GM13976 (cell line): ENCODE data around the gene RSAD1.

Experiments used
- DNase-seq: peaks from one replicate; pipeline ENCODE4 v3.0.0; 2012; ENCODE audit warnings: low spot score
- in situ Hi-C: fragments of 300-500 bp; cut with MboI; formaldehyde crosslinking; loops from one replicate; pipeline ENCODE4 v1.12.0; 2022; ENCODE audit warnings: low sequenced_read_pairs, mixed read lengths, inconsistent platforms; ENCODE audit not compliant: unreplicated experiment
- TF ChIP-seq, protein P1 (sequence below): IDR thresholded peaks from 2 replicates; pipeline ENCODE4 v1.5.1; 2012; ENCODE audit warnings: borderline replicate concordance, mild to moderate bottlenecking; ENCODE audit not compliant: insufficient read depth; ENCODE audit errors: extremely low read depth, missing control alignments, control extremely low read depth

The RSAD1 gene

GRCh38 chr17:50447870-50448595 is 30.6 kb upstream of the RSAD1 start:
- in situ Hi-C loops: no loop called here

GRCh38 chr17:50448643-50449042 is 30.0 kb upstream of the RSAD1 start:
- TF ChIP-seq, protein P1, sequence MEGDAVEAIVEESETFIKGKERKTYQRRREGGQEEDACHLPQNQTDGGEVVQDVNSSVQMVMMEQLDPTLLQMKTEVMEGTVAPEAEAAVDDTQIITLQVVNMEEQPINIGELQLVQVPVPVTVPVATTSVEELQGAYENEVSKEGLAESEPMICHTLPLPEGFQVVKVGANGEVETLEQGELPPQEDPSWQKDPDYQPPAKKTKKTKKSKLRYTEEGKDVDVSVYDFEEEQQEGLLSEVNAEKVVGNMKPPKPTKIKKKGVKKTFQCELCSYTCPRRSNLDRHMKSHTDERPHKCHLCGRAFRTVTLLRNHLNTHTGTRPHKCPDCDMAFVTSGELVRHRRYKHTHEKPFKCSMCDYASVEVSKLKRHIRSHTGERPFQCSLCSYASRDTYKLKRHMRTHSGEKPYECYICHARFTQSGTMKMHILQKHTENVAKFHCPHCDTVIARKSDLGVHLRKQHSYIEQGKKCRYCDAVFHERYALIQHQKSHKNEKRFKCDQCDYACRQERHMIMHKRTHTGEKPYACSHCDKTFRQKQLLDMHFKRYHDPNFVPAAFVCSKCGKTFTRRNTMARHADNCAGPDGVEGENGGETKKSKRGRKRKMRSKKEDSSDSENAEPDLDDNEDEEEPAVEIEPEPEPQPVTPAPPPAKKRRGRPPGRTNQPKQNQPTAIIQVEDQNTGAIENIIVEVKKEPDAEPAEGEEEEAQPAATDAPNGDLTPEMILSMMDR: no peak
- DNase-seq: no peak
- in situ Hi-C loops: no loop called here

More at GRCh38 chr17:50447870-50448595, 30.6 kb upstream of the RSAD1 start:
- TF ChIP-seq, protein P1: no peak
- DNase-seq: no peak

DNA sequence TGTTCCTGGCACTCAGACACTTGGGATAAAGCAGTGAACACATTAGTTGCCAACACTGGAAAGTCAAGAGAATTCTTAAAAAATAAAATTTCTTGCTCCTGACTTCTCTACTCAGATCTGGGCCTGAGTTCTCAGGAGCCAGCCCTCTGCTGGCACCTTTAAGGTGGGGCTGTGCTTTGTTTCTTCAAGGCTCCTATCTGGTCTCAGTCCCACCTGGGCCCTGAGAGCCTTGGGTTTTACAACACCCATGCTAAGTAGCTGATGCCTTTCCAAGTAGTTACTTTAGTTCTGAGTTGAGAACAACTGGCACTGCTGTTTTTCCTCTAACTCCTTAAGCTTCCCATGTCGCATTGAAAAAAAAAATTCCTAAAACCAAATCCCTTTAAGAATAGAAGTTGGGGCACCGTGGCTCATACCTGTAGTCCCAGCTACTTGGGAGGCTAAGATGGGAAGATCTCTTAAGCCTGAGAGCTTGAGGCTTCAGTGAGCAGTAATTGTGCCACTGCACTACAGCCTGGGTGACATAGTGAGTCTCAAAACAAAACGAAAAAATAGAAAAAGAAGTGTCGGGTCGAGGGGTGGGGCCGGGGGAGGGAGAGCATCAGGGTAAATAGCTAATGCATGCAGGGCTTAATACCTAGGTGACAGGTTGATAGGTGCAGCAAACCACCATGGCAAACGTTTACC is 26.6 kb upstream of the RSAD1 start:
- TF ChIP-seq, protein P1: no peak
- no peak for DNase-seq
- in situ Hi-C loops: no loop called here

DNA sequence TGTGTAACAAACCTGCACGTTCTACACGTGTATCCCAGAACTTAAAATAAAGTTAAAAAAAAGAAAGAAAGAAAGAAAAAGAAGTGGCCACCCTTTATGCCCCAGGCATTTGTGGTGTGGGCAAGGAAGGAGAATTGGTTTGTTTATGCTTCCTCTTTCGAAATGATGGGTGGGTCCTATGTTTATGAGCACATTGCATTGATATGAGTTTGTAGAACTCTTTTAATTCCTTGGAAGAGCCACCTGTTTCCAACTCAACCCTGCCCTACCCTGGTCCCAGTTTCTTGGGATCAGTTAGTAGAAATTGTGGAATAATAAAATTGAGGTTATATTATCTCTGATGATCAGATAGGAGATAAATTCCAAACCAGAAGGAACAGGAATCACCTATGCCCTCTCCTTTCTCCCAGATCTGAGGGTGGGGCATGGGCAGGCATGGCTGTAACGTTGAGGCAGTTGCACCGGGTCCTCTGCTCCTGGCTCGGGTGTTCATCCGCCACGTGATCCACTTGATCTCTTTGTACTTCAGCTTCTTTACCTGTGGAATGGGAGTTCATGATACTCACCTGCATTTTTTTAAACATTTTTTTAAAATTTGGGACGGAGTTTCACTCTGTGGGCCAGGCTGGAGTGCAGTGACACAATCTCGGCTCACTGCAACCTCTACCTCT is 25.9 kb upstream of the RSAD1 start:
- TF ChIP-seq, protein P1: no peak
- DNase-seq: no peak
- in situ Hi-C loops: no loop called here

DNA sequence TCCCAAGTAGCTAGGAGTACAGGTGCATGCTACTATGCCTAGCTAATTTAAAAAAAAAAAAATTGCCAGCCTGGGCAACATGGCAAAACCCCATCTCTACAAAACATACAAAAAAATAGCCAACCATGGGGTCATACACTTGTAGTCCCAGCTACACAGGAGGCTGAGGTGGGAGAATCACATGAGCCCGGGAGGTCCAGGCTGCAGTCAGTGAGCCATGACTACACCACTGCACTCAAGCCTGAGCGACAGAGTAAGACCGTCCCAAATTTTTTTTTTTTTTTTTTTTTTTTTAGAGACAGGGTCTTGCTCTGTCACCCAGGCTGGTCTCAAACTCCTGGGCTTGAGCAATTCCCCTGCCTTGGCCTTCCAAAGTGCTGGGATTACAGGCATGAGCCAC is 24.8 kb upstream of the RSAD1 start:
- in situ Hi-C loops: no loop called here
- TF ChIP-seq, protein P1: no peak
- no peak for DNase-seq

DNA sequence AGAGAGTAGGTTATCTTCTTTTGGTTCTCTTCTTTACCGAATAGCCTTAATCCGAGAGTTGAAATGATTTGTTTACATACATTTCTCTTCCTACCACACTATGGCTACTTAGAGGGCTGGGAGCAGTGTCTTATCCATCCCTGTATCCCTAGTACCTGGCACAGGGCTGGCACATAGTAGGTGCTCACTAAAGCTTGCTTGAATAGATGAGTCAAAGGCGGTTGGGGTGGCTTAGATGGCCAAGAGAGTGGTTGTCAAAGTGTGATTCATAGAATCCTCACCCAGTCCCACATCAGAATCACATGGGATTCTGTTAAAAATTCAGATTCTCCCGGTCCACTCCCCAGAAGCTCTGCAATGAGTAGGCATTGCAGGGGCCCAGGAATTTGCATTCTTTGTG is 21.0 kb upstream of the RSAD1 start:
- TF ChIP-seq, protein P1: no peak
- in situ Hi-C loops: no loop called here
- DNase-seq: no peak
